ENCODE measurements around the gene VSTM5. TPM values are rescaled to one million over a fixed set of nuclear protein-coding genes. Genes with fewer than 3 reads are reported as not detected.

VSTM5 gene
- total RNA-seq, 1 experiment from 2014 or later = not detected

GRCh38 chr11:93784935-93785360 is 65.5 kb downstream of the VSTM5 start:
- Histone ChIP-seq H3K23me2 (ENCODE audit: insufficient read length, low read depth, low read length, poor library complexity, severe bottlenecking) (peaks cover 14% of the 10 kb centered on the region), H3K4me2 (ENCODE audit: insufficient read depth, insufficient read length, low read length) (peak overlapping the region; percentile 94), H3T11ph (ENCODE audit: low read length) (no peak overlapping the region), H3K23ac (ENCODE audit: insufficient read length, low read depth, low read length) (no peak overlapping the region), H2BK120ac (ENCODE audit: low read depth, low read length, poor library complexity, severe bottlenecking) (no peak overlapping the region), H3K18ac (ENCODE audit: insufficient read length, low read depth, low read length) (no peak overlapping the region), H2BK20ac (ENCODE audit: low read depth, low read length, poor library complexity, severe bottlenecking) (no peak overlapping the region), H2BK15ac (ENCODE audit: low read depth, low read length) (no peak overlapping the region), H4K20me1 (ENCODE audit: control insufficient read depth, insufficient read depth, insufficient read length) (no peaks in the 10 kb centered on the region), H3K56ac (ENCODE audit: insufficient read length, low read depth, low read length) (no peak overlapping the region), H2AFZ (ENCODE audit: low read length) (no peak overlapping the region), H3K4ac (ENCODE audit: low read depth, low read length) (no peak overlapping the region), H3K27me3 (ENCODE audit: insufficient read depth, low read length) (no peaks in the 10 kb centered on the region), H2BK12ac (ENCODE audit: insufficient read length, low read depth, low read length) (no peak overlapping the region), H4K5ac (ENCODE audit: insufficient read length, low read depth, low read length) (peak overlapping the region; percentile 98), H2AK5ac (ENCODE audit: insufficient read length, low read length) (no peak overlapping the region), H4K91ac (ENCODE audit: insufficient read length, low read depth, low read length) (peak overlapping the region; percentile 97), H3K14ac (ENCODE audit: insufficient read depth, low read length) (peak overlapping the region; percentile 98; the same call in 1 of the 2 replicates), H3K9me3 (ENCODE audit: control insufficient read depth, low read depth, low read length) (no peaks in the 10 kb centered on the region), H3K27ac (ENCODE audit: insufficient read length, low read depth, low read length) (no peak overlapping the region), H4K8ac (replicated peaks; ENCODE audit: insufficient read length, low read depth, low read length) (no peak overlapping the region), H2BK5ac (ENCODE audit: insufficient read length, low read length) (no peak overlapping the region), H3K9ac (ENCODE audit: extremely low read depth, insufficient read length, low read length) (peak overlapping the region; percentile 99), H3K79me1 (ENCODE audit: insufficient read depth, low read depth, low read length, poor library complexity, severe bottlenecking) (no peaks in the 10 kb centered on the region), H3K79me2 (ENCODE audit: insufficient read depth, low read length) (peaks cover 21% of the 10 kb centered on the region; the same call in 1 of the 2 replicates), H3K4me1 (ENCODE audit: insufficient read depth, low read length) (no peaks in the 10 kb centered on the region)
- no peak for TF ChIP-seq CTCF (conservative IDR thresholded peaks at IDR 0.05)
- WGBS (ENCODE audit: extremely low coverage, insufficient read length, low lambda C conversion rate) = no CpG with 5 or more reads among the region's 13 CpGs
- Mint-ChIP-seq H3K4me3 (peak overlapping the region; percentile 91 to 98), H3K36me3 (ENCODE audit: insufficient read depth in 1 of 3, low read depth in 3 of 3) (peaks cover 23 to 46% (median 44%) of the 10 kb centered on the region in 3 experiments), H3K27ac (peak overlapping the region; percentile 98 to 99 (median 99)), H3K9me3 (no peaks in the 10 kb centered on the region; a peak in 1 of 5 replicates), H3K27me3 (ENCODE audit: low read depth) (no peaks in the 10 kb centered on the region), H3K4me1 (peaks cover 16 to 29% of the 10 kb centered on the region in 2 experiments)
- DNase-seq = no peak
